ENCODE measurements around the gene ICA1L.
"Not testable (repeated sequence)": the region's sequence is repeated elsewhere in the genome, so short reads cannot be mapped to it uniquely, and the experiment has no call there.

The ICA1L gene

DNA sequence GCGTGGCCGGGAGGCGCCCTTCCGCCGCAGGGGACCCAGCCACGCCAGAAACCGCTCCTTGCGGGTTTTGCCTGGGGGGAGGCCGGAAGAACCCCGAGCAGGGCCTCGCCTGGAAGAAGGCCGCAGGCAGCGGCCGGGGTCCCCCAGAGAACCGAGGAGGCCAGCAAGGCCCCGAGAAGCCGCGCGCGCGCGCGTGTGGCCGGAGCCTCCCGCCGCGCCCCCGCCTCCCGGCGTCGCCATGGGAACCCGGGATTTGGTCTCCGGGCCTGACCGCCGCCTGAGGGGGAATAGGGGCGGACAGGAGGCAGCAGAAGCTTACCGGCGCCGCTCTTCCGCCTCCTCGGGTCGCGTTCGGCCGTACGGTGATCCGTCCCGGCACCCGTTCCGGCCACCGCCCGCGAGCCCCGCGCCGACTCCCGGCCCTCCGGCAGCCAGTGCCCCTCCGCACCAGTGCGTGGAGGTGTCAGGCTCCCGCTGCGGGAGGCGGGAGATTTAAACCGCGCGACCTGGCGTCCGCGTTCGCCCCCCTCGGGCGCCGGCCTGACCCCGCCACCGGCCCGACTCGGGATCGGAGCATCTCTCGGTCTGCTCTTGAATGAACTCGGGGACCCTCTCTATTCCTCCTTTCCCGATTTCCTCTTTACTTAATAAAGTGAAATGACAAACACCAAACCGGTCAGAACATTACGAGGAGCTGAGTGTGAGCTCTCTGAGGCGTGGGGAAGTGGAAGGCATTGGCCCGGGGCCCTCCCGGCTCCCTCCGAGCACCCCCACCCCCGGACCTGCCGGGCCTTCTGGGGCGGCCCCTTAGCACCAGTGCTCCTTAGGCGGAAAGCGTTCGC, at the start of gene ICA1L:
TSS of gene ICA1L (minus strand) at position 467 of the 842 bp plus-strand sequence. CDS start 42,757 bp downstream, outside the sequence.
- Histone ChIP-seq H3K4me3 (ENCODE audit: insufficient read length, low read depth) (peak within 1 kb of the TSS; percentile 72), H3K27me3 (ENCODE audit: insufficient read depth, insufficient read length) (peaks cover 14% of the 10 kb centered on the region), H3K9ac (ENCODE audit: insufficient read length, low read depth) (peak within 1 kb of the TSS; percentile 88), H3K9me3 (ENCODE audit: insufficient read depth, low read length) (no peaks in the 10 kb centered on the region), H3K4me1 (ENCODE audit: insufficient read depth, insufficient read length) (no peaks in the 10 kb centered on the region), H3K36me3 (ENCODE audit: insufficient read depth, insufficient read length, low read length) (peaks cover 5% of the 10 kb centered on the region)
- peak; percentile 15 for DNase-seq (ENCODE audit: low read depth, low spot score)
- TF ChIP-seq YY1 (IDR thresholded peaks at IDR 0.05; ENCODE audit: insufficient read depth, insufficient read length) (no peak), ZNF274 (IDR thresholded peaks at IDR 0.05; ENCODE audit: low read depth, low read length) (no peak), SUZ12 (IDR thresholded peaks at IDR 0.05; ENCODE audit: extremely low read depth, insufficient read depth, insufficient read length) (no peak)

DNA sequence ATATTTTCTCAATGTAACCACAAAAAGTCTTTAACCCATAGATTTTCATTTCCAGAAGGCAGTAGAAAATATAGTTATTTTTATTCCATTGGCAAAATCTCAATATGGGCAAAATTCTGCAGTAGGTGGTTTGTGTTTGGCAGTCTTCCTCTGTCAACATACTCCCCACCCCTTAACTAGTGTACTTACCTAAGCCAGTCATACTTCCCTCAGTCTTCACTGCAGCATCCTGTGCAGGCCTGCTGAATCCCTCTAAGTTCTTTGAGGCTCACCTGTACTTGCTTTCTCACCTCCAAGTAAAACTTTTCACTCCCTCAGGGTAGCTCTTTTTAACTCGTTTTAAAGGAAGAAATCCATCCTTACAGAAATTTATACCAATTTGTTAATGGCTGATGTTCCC, 47.3 kb upstream of the ICA1L start:
- Histone ChIP-seq H3K9ac (ENCODE audit: insufficient read length, low read depth) (no peak overlapping the region), H3K27me3 (ENCODE audit: insufficient read depth, insufficient read length) (no peaks in the 10 kb centered on the region), H3K4me1 (ENCODE audit: insufficient read depth, insufficient read length) (no peaks in the 10 kb centered on the region), H3K36me3 (ENCODE audit: insufficient read depth, insufficient read length, low read length) (no peaks in the 10 kb centered on the region), H3K9me3 (ENCODE audit: insufficient read depth, low read length) (no peaks in the 10 kb centered on the region), H3K4me3 (ENCODE audit: insufficient read length, low read depth) (no peak overlapping the region)
- TF ChIP-seq SUZ12 (IDR thresholded peaks at IDR 0.05; ENCODE audit: extremely low read depth, insufficient read depth, insufficient read length) (no peak), ZNF274 (IDR thresholded peaks at IDR 0.05; ENCODE audit: low read depth, low read length) (no peak), YY1 (IDR thresholded peaks at IDR 0.05; ENCODE audit: insufficient read depth, insufficient read length) (no peak)
- no peak for DNase-seq (ENCODE audit: low read depth, low spot score)

DNA sequence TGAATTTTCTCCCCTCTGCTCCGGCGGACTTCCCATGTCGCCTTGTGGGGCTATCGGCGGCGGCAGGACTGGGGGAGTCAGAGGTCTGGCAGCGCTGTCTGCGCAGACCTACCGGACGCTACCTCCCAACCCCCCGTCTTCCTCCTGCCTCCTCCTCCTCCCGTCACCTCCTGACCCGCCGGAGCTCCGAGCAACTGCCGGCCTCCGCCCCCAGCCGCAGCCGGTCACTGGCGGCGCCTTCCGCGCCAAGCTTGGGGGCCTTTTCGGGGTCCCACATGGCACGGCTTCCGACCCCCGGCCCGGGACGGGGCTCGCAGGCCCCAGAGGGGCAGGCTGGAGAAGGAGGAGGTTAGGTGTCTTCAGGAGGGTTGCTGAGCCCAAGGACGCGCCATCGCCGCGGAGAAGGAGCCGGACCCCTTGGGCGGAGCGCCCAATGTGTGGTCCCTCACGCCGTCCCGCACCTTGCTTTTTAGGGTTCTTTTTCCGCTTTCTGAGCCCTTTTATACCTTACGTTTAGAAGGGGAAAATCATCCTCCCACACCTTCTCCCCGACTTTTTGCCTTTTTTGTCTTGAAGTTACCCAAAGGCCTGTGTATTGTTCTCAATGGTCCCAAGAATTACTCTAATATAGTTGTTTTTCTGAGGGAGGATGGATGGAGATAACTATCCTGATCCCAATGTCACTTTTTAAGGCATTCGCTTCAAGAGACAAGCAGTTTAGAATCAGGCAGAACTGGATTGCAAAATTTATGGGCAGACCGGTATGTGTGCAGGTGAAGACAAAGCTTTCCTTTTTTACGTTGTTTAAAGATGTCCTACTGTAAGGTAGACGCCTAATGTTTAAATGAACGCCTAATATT, 41.0 kb upstream of the ICA1L start:
- not testable (repeated sequence) for H3K4me1 ChIP-seq (ENCODE audit: insufficient read depth, insufficient read length); H3K27me3 ChIP-seq (ENCODE audit: insufficient read depth, insufficient read length); H3K36me3 ChIP-seq (ENCODE audit: insufficient read depth, insufficient read length, low read length); DNase-seq (ENCODE audit: low read depth, low spot score); H3K9me3 ChIP-seq (ENCODE audit: insufficient read depth, low read length)
- H3K9ac ChIP-seq (ENCODE audit: insufficient read length, low read depth): peak overlapping the region; percentile 61
- peak overlapping the region; percentile 87 for H3K4me3 ChIP-seq (ENCODE audit: insufficient read length, low read depth)

DNA sequence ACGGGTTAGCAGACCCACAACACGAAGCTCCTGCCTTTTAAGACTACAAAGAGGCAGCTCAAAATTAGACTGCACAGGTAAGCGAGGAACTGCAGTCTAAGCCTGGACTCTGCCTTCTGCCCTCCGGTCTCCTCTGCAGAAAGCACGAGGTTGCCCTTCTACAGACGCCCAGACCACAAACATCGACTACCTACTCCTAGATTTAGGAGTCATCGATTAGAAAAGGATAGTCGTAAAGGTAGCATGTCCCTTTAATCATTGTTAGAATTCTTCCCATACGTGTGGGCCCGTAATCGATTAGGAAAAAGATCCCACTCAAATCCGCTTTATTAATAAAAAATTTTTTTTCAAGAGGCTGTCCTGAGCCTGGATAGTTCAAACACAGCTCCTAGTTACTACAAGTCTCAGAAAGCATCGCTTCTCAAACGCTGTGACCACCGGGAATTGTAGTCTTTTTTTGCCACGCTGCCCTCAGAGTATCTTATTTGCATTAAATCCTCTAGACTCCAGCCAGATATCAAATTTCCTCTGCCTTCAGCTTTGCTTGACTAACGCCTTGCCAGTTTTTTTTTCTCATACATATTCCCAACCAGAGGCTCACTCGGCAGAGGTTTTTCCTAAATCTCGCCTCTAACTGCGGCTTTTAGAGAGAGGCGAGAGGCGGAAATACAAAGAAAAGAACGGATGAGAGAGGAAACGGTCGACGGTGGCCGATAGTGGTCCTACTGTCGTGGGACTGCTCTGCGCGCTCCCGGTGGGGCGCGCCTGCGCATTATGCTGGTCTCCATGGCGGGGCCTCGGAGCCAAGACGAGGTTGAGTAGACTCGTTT, 40.2 kb upstream of the ICA1L start, which contains the start of the genes CARF and WDR12:
TSS of gene CARF (plus strand) at position 764 of the 830 bp plus-strand sequence. CDS start 29,628 bp downstream, outside the sequence.
TSS of gene WDR12 (minus strand) at position 162 of the 830 bp plus-strand sequence. CDS start 197 bp downstream, outside the sequence.
- Histone ChIP-seq H3K27me3 (ENCODE audit: insufficient read depth, insufficient read length) (no peaks in the 10 kb centered on the region), H3K36me3 (ENCODE audit: insufficient read depth, insufficient read length, low read length) (peaks cover 9% of the 10 kb centered on the region), H3K9me3 (ENCODE audit: insufficient read depth, low read length) (no peaks in the 10 kb centered on the region), H3K9ac (ENCODE audit: insufficient read length, low read depth) (peak within 1 kb of the TSS; percentile 93), H3K4me1 (ENCODE audit: insufficient read depth, insufficient read length) (no peaks in the 10 kb centered on the region), H3K4me3 (ENCODE audit: insufficient read length, low read depth) (peak within 1 kb of the TSS; percentile 87)
- peak; percentile 88 for DNase-seq (ENCODE audit: low read depth, low spot score)
- TF ChIP-seq SUZ12 (IDR thresholded peaks at IDR 0.05; ENCODE audit: extremely low read depth, insufficient read depth, insufficient read length) (no peak), YY1 (IDR thresholded peaks at IDR 0.05; ENCODE audit: insufficient read depth, insufficient read length) (peak; percentile 17)

DNA sequence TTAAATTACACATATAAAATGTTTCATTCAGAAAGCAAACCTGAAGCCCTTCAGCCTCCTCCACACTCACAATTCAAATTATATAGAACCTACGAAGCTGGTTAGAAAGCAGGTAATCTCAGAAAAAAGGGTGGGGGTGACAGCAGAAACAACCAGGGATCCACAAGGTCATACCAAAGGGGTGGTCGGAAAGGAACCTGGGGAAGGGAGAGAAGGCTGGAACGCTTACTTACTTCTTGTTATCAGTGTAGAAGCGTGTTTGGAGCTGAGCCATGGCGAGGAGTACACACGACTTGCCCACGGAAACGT, 39.6 kb upstream of the ICA1L start:
- peaks cover 14% of the 10 kb centered on the region for H3K36me3 ChIP-seq (ENCODE audit: insufficient read depth, insufficient read length, low read length)
- H3K4me3 ChIP-seq (ENCODE audit: insufficient read length, low read depth): peak overlapping the region; percentile 87
- no peaks in the 10 kb centered on the region for H3K9me3 ChIP-seq (ENCODE audit: insufficient read depth, low read length)
- TF ChIP-seq YY1 (IDR thresholded peaks at IDR 0.05; ENCODE audit: insufficient read depth, insufficient read length): no peak
- TF ChIP-seq ZNF274 (IDR thresholded peaks at IDR 0.05; ENCODE audit: low read depth, low read length): no peak
- TF ChIP-seq SUZ12 (IDR thresholded peaks at IDR 0.05; ENCODE audit: extremely low read depth, insufficient read depth, insufficient read length): no peak
- H3K9ac ChIP-seq (ENCODE audit: insufficient read length, low read depth): peak overlapping the region; percentile 93
- H3K27me3 ChIP-seq (ENCODE audit: insufficient read depth, insufficient read length): no peaks in the 10 kb centered on the region
- no peak for DNase-seq (ENCODE audit: low read depth, low spot score)
- no peaks in the 10 kb centered on the region for H3K4me1 ChIP-seq (ENCODE audit: insufficient read depth, insufficient read length)

DNA sequence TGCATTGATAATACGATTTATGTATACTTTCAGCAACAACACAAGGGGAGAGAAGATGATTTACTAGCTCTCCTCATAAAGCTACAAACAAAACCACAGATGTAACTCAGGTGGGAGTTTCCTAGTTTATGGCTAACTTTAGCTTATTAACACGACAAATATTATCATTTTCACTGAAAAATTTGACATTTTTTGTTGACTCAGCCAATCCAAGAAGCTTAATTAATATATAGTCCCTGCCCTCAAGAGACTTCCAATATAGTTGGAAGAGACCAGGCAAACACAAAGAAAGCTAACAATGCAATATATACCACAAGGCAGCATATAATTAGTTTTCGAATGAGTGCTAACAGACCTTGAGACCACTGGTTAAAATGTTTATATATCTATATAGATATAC, 39.1 kb upstream of the ICA1L start:
- no peak for DNase-seq (ENCODE audit: low read depth, low spot score)
- peak overlapping the region; percentile 87 for H3K4me3 ChIP-seq (ENCODE audit: insufficient read length, low read depth)
- no peaks in the 10 kb centered on the region for H3K27me3 ChIP-seq (ENCODE audit: insufficient read depth, insufficient read length)
- peak overlapping the region; percentile 93 for H3K9ac ChIP-seq (ENCODE audit: insufficient read length, low read depth)
- TF ChIP-seq SUZ12 (IDR thresholded peaks at IDR 0.05; ENCODE audit: extremely low read depth, insufficient read depth, insufficient read length): no peak
- no peak for TF ChIP-seq ZNF274 (IDR thresholded peaks at IDR 0.05; ENCODE audit: low read depth, low read length)
- TF ChIP-seq YY1 (IDR thresholded peaks at IDR 0.05; ENCODE audit: insufficient read depth, insufficient read length): no peak
- H3K36me3 ChIP-seq (ENCODE audit: insufficient read depth, insufficient read length, low read length): peaks cover 18% of the 10 kb centered on the region
- no peaks in the 10 kb centered on the region for H3K4me1 ChIP-seq (ENCODE audit: insufficient read depth, insufficient read length)
- no peaks in the 10 kb centered on the region for H3K9me3 ChIP-seq (ENCODE audit: insufficient read depth, low read length)

DNA sequence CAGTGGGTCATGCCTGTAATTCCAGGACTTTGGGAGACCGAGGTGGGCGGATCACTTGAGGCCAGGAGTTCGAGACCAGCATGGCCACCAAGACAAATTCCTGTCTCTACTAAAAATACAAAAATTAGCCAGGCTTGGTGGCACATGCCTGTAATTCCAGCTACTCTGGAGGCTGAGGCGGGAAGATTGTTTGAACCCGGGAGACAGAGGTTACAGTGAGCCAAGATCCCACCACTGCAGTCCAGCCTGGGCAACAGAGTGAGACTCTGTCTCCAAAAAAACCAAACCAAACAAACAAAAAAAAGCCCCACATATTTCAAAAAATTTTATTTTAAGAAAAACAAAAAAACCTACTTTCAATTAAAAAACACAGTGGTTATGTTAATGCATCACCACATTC, 38.7 kb upstream of the ICA1L start:
- not testable (repeated sequence) for DNase-seq (ENCODE audit: low read depth, low spot score); H3K9me3 ChIP-seq (ENCODE audit: insufficient read depth, low read length)
- H3K9ac ChIP-seq (ENCODE audit: insufficient read length, low read depth): peak overlapping the region; percentile 93

More for the DNA sequence above, 38.7 kb upstream of the ICA1L start:
- not testable (repeated sequence) for H3K4me1 ChIP-seq (ENCODE audit: insufficient read depth, insufficient read length); H3K27me3 ChIP-seq (ENCODE audit: insufficient read depth, insufficient read length)
- Histone ChIP-seq H3K36me3 (ENCODE audit: insufficient read depth, insufficient read length, low read length) (peaks cover 21% of the 10 kb centered on the region), H3K4me3 (ENCODE audit: insufficient read length, low read depth) (peak overlapping the region; percentile 87)
